K562 (cell line): ENCODE data around the gene SLC13A3. TPM values are rescaled to one million over a fixed set of nuclear protein-coding genes. Genes with fewer than 3 reads are reported as not detected.

Experiments used
- CBFA2T2 ChIP-seq: fragments of 450-650 bp; conservative IDR thresholded peaks from 2 replicates; pipeline ENCODE4 v1.6.1; 2017; ENCODE audit warnings: mild to moderate bottlenecking
- ZC3H4 ChIP-seq: sonication (generic); formaldehyde crosslinking; IDR thresholded peaks from 2 replicates; pipeline ENCODE4 v1.9.0; 2021; ENCODE audit warnings: missing genetic modification reagents, borderline replicate concordance
- polyA plus RNA-seq, 8 experiments: library from polyadenylated mRNA; depleted of rRNA in 4 of 8; stranded (reverse) in 5 of 8; unstranded in 3 of 8; fragments of >200 nt; fragmentation: Nextera tagmentation in 2 of 8; fragmentation: Illumina TruSeq in 1 of 8; extraction: Ambion mirVana in 2 of 8; extraction: Trizol in 1 of 8; gene quantifications; 2 replicates each; pipeline versions ENCODE4 v1.2.1 to v1.2.3, GENCODE V29; 2011 to 2014; ENCODE audit warnings: inconsistent platforms in 1 of 8, missing spikeins in 1 of 8
- total RNA-seq, 7 experiments: library from RNA; depleted of rRNA in 6 of 7; stranded (reverse); fragments of >200 nt in 6 of 7; fragmentation: Illumina TruSeq in 2 of 7; extraction: Trizol in 2 of 7; gene quantifications; 2 replicates each; pipeline versions ENCODE4 v1.2.1 to v1.2.3, GENCODE V29; 2011 to 2021; ENCODE audit warnings: low replicate concordance in 1 of 7
- TF ChIP-seq, protein P1 (sequence below): sonication (generic); formaldehyde crosslinking; IDR thresholded peaks from 2 replicates; pipeline ENCODE4 v1.8.0; 2023; ENCODE audit warnings: missing genetic modification reagents, mild to moderate bottlenecking, borderline replicate concordance
- TF ChIP-seq, protein P2 (sequence below), 2 experiments: fragments of 450-650 bp; conservative IDR thresholded peaks; 2 replicates each; pipeline ENCODE4 v1.6.1; 2017; ENCODE audit warnings: mild to moderate bottlenecking in 2 of 2, moderate library complexity in 2 of 2

SLC13A3 gene
- total and polyA plus RNA-seq, 9 of the 15 experiments (the other 6 are each of a cell fraction or from before 2014, with no cell fraction given): 5.5 to 16.4 (median 8.5) TPM

DNA sequence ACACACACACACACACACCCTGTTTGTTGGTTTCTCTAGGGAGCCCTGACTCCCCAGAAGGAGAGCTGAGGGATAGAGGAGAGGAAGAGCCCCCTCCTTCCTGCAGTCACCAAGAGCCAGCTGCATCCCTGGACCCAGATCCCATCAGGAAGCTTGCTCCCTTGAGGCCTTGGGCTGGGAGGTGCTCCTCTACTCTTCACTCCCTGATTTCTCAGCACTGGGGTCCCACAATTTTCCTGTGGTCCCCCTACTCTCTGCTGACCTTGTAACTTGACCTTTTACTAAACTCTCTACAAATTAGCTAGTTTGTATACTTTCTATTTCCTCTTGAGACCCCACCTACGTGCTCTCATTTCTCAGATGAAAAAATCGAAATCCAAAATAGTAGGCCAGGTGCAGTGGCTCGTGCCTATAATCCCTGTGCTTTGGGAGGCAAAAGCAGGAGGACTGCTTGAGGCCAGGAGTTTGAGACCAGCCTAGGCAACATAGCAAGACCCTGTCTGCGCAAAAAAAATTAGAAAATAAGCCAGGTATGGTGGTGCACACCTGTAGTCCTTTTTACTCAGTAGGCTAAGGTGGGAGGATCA is 95.8 kb downstream of the SLC13A3 start (continued):
- TF ChIP-seq, protein P1, sequence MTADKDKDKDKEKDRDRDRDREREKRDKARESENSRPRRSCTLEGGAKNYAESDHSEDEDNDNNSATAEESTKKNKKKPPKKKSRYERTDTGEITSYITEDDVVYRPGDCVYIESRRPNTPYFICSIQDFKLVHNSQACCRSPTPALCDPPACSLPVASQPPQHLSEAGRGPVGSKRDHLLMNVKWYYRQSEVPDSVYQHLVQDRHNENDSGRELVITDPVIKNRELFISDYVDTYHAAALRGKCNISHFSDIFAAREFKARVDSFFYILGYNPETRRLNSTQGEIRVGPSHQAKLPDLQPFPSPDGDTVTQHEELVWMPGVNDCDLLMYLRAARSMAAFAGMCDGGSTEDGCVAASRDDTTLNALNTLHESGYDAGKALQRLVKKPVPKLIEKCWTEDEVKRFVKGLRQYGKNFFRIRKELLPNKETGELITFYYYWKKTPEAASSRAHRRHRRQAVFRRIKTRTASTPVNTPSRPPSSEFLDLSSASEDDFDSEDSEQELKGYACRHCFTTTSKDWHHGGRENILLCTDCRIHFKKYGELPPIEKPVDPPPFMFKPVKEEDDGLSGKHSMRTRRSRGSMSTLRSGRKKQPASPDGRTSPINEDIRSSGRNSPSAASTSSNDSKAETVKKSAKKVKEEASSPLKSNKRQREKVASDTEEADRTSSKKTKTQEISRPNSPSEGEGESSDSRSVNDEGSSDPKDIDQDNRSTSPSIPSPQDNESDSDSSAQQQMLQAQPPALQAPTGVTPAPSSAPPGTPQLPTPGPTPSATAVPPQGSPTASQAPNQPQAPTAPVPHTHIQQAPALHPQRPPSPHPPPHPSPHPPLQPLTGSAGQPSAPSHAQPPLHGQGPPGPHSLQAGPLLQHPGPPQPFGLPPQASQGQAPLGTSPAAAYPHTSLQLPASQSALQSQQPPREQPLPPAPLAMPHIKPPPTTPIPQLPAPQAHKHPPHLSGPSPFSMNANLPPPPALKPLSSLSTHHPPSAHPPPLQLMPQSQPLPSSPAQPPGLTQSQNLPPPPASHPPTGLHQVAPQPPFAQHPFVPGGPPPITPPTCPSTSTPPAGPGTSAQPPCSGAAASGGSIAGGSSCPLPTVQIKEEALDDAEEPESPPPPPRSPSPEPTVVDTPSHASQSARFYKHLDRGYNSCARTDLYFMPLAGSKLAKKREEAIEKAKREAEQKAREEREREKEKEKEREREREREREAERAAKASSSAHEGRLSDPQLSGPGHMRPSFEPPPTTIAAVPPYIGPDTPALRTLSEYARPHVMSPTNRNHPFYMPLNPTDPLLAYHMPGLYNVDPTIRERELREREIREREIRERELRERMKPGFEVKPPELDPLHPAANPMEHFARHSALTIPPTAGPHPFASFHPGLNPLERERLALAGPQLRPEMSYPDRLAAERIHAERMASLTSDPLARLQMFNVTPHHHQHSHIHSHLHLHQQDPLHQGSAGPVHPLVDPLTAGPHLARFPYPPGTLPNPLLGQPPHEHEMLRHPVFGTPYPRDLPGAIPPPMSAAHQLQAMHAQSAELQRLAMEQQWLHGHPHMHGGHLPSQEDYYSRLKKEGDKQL (CRISPR knock-in tag): no peak
- TF ChIP-seq ZC3H4 (CRISPR knock-in tag): no peak
- TF ChIP-seq, protein P2, sequence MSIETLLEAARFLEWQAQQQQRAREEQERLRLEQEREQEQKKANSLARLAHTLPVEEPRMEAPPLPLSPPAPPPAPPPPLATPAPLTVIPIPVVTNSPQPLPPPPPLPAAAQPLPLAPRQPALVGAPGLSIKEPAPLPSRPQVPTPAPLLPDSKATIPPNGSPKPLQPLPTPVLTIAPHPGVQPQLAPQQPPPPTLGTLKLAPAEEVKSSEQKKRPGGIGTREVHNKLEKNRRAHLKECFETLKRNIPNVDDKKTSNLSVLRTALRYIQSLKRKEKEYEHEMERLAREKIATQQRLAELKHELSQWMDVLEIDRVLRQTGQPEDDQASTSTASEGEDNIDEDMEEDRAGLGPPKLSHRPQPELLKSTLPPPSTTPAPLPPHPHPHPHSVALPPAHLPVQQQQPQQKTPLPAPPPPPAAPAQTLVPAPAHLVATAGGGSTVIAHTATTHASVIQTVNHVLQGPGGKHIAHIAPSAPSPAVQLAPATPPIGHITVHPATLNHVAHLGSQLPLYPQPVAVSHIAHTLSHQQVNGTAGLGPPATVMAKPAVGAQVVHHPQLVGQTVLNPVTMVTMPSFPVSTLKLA (conservative IDR thresholded peaks at IDR 0.05): no peak
- TF ChIP-seq CBFA2T2: no peak
